ENCODE results near the gene ZFP69B. TPM values are rescaled to one million over a fixed set of nuclear protein-coding genes. Genes with fewer than 3 reads are reported as not detected.
A peak's percentile ranks its signal among the peaks of the same experiment; 100 is the strongest.
"Not testable (repeated sequence)": the region's sequence is repeated elsewhere in the genome, so short reads cannot be mapped to it uniquely, and the experiment has no call there.

Gene ZFP69B
- total RNA-seq, 2 experiments from 2014 or later, result 4.8 to 5.7 TPM

GRCh38 chr1:40478276-40478675 lies 28.0 kb downstream of the ZFP69B start:
- peaks cover 40% of the 10 kb centered on the region for H3K36me3 Mint-ChIP-seq
- intact Hi-C loops (cut with micrococcal nuclease), result no loop called here
- H3K9me3 Mint-ChIP-seq, result peaks cover 58% of the 10 kb centered on the region
- ChIA-PET POLR2A (interaction anchor here (1.1 to 2.6 kb wide), 2 partner anchors 28 to 105 kb away, joined by 3 to 13 read pairs; partner anchors contain the start of genes SMAP2 and ZFP69B), CTCF (interaction anchor here (0.6 to 2.0 kb wide), 5 partner anchors 8 to 326 kb away, joined by 3 to 6 read pairs (median 6); partner anchors contain the start of gene ZFP69B)
- no peaks in the 10 kb centered on the region for H3K27me3 Mint-ChIP-seq
- H3K27ac Mint-ChIP-seq, result no peak overlapping the region
- no peak for DNase-seq
- H3K4me3 Mint-ChIP-seq, result peak overlapping the region; percentile 78
- H3K4me1 Mint-ChIP-seq (ENCODE audit: low read depth), result peaks cover 19% of the 10 kb centered on the region

- Mint-ChIP-seq H3K4me3 (no peak overlapping the region), H3K9me3 (peaks cover 58% of the 10 kb centered on the region), H3K27ac (no peak overlapping the region), H3K27me3 (no peaks in the 10 kb centered on the region), H3K36me3 (peaks cover 47% of the 10 kb centered on the region), H3K4me1 (ENCODE audit: low read depth) (peaks cover 19% of the 10 kb centered on the region)
- intact Hi-C loops (cut with micrococcal nuclease), result no loop called here
- ChIA-PET POLR2A (no interaction called here), CTCF (interaction anchor here (1.4 to 2.0 kb wide), 3 partner anchors 29 to 327 kb away, joined by 6 read pairs; partner anchors contain the start of gene ZFP69B)
- DNase-seq, result peak; percentile 31
Observed at GRCh38 chr1:40479156-40479555, 28.9 kb downstream of the ZFP69B start.

GRCh38 chr1:40495315-40495903 lies 45.1 kb downstream of the ZFP69B start:
- Mint-ChIP-seq H3K4me3 (no peak overlapping the region), H3K36me3 (peaks cover 76% of the 10 kb centered on the region), H3K4me1 (ENCODE audit: low read depth) (peaks cover 2% of the 10 kb centered on the region), H3K9me3 (peaks cover 75% of the 10 kb centered on the region), H3K27ac (no peak overlapping the region), H3K27me3 (no peaks in the 10 kb centered on the region)
- CTCF ChIA-PET, result no interaction called here
- intact Hi-C loops (cut with micrococcal nuclease), result no loop called here
- no peak for DNase-seq
- POLR2A ChIA-PET, result interaction anchor here (0.5 kb wide), 1 partner anchor 371 kb away, joined by 3 read pairs; no protein-coding TSS in a partner anchor

- Mint-ChIP-seq H3K36me3 (peaks cover 62% of the 10 kb centered on the region), H3K9me3 (peaks cover 71% of the 10 kb centered on the region)
- CTCF ChIA-PET; POLR2A ChIA-PET; H3K4me3 Mint-ChIP-seq; DNase-seq; H3K27me3 Mint-ChIP-seq; H3K4me1 Mint-ChIP-seq (ENCODE audit: low read depth); H3K27ac Mint-ChIP-seq; intact Hi-C loops (cut with micrococcal nuclease): not testable (repeated sequence)
Observed at GRCh38 chr1:40502651-40503050, 52.4 kb downstream of the ZFP69B start.

DNA sequence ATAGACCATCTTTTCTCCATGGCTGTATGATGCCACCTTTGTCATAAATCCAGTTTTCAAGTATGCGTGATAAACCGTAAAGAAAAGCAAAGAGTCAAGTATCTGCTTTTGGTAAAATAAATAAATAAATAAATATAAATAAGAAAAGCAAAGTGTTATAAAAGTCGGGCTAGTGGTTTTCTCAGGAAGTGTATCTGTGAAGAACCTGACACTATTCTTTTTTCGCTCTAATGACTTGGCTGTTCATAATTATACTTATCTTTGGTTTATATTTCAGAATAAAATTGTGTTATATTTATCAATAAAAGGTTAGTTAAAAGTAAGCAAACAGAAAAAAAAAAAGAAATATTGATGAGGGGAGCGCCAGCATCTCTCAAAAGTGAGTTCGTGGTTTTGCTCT lies 57.7 kb downstream of the ZFP69B start:
- POLR2A ChIA-PET, result interaction anchor here (0.7 to 1.8 kb wide), 4 partner anchors 24 to 134 kb away, joined by 3 to 8 read pairs (median 6); partner anchors contain the start of genes ZFP69B and ZNF684
- peaks cover 49% of the 10 kb centered on the region for H3K9me3 Mint-ChIP-seq
- peak overlapping the region; percentile 77 for H3K4me3 Mint-ChIP-seq
- CTCF ChIA-PET, result interaction anchor here (0.6 to 3.5 kb wide), 3 partner anchors 25 to 70 kb away, joined by 3 to 15 read pairs (median 3); partner anchors contain the start of genes ZFP69B and ZNF684
- intact Hi-C loops (cut with micrococcal nuclease), result loop anchor here (1.0 to 2.0 kb wide), 3 partner anchors 23 to 57 kb away; partner anchors contain the start of genes ZFP69 and ZNF684
- H3K27me3 Mint-ChIP-seq, result no peaks in the 10 kb centered on the region
- peaks cover 11% of the 10 kb centered on the region for H3K4me1 Mint-ChIP-seq (ENCODE audit: low read depth)
- no peak for DNase-seq
- peak overlapping the region; percentile 78 for H3K27ac Mint-ChIP-seq
- H3K36me3 Mint-ChIP-seq, result peaks cover 52% of the 10 kb centered on the region

GRCh38 chr1:40508375-40509341 lies 58.4 kb downstream of the ZFP69B start, which contains the start of gene EXO5:
TSS of gene EXO5 (plus strand) at chr1:40508767. CDS start at chr1:40514545, 5,778 bp downstream.
- Mint-ChIP-seq H3K36me3 (peaks cover 49% of the 10 kb centered on the region), H3K4me1 (ENCODE audit: low read depth) (peaks cover 11% of the 10 kb centered on the region), H3K27me3 (no peaks in the 10 kb centered on the region), H3K4me3 (peak within 1 kb of the TSS; percentile 77), H3K27ac (peak within 1 kb of the TSS; percentile 78), H3K9me3 (peaks cover 42% of the 10 kb centered on the region)
- intact Hi-C loops (cut with micrococcal nuclease), result loop anchor here (1.0 to 2.0 kb wide), 3 partner anchors 23 to 57 kb away; partner anchors contain the start of genes ZFP69 and ZNF684
- ChIA-PET CTCF (interaction anchor here (0.6 to 3.5 kb wide), 4 partner anchors 24 to 170 kb away, joined by 3 to 15 read pairs (median 3); partner anchors contain the start of genes ZFP69B and ZNF684), POLR2A (interaction anchor here (0.7 to 1.8 kb wide), 5 partner anchors 21 to 134 kb away, joined by 3 to 8 read pairs (median 5); partner anchors contain the start of genes ZFP69B and ZNF684)
- DNase-seq, result peak; percentile 92

Other genes starting within 250 kb of the ZFP69B start
- not detected for gene TMCO2, start 202.5 kb upstream of the ZFP69B start, total RNA-seq
- 10 to 100 TPM; 29.5 to 30.5 TPM for gene ZMPSTE24, start 192.2 kb upstream of the ZFP69B start, total RNA-seq
- gene COL9A2, start 133.2 kb upstream of the ZFP69B start, total RNA-seq, result 10 to 100 TPM; 11.7 to 13.1 TPM
- 100 to 1,000 TPM; 250 to 254 TPM for gene SMAP2, start 76.7 kb upstream of the ZFP69B start, total RNA-seq
- gene ZFP69, start 26.8 kb downstream of the ZFP69B start, total RNA-seq, result 1 to 10 TPM; 3.9 to 4.5 TPM
- gene EXO5, start 58.3 kb downstream of the ZFP69B start, total RNA-seq, result 10 to 100 TPM in 1 of 2 experiments, 1 to 10 TPM in 1; 9.7 to 11.7 TPM
- gene ZNF684, start 81.2 kb downstream of the ZFP69B start, total RNA-seq, result 1 to 10 TPM; 4.8 to 5.9 TPM
- gene RIMS3, start 215.2 kb downstream of the ZFP69B start, total RNA-seq, result 1 to 10 TPM; 3.7 to 4.0 TPM
- 10 to 100 TPM; 52.6 to 61.7 TPM for gene NFYC, start 241.2 kb downstream of the ZFP69B start, total RNA-seq

All from activated CD4-positive, alpha-beta memory T cell treated with anti-CD3 and anti-CD28 coated beads for 36 hours (primary cell).